ENCODE data around the gene CDCP1.

The CDCP1 gene

GRCh38 chr3:45191424-45191823 lies 45.2 kb upstream of the CDCP1 start:
- Histone ChIP-seq H3K27ac (ENCODE audit: low read depth, low read length, poor library complexity, severe bottlenecking) (no peak overlapping the region), H3K4me3 (ENCODE audit: low read depth, low read length, poor library complexity, severe bottlenecking) (no peak overlapping the region), H3K79me2 (ENCODE audit: insufficient read depth, low read length) (no peaks in the 10 kb centered on the region), H4K20me1 (ENCODE audit: insufficient read depth, low read length) (no peaks in the 10 kb centered on the region), H3K4me2 (ENCODE audit: low read length) (no peak overlapping the region), H3K4me1 (ENCODE audit: insufficient read depth, low read length, severe bottlenecking) (no peaks in the 10 kb centered on the region), H3K36me3 (ENCODE audit: insufficient read depth, low read length) (no peaks in the 10 kb centered on the region), H3K9me3 (ENCODE audit: low read length) (no peaks in the 10 kb centered on the region), H3K9ac (ENCODE audit: low read length) (no peak overlapping the region), H2AFZ (ENCODE audit: low read length) (no peak overlapping the region), H3K9me2 (ENCODE audit: low read depth, low read length) (no peaks in the 10 kb centered on the region), H3K27me3 (ENCODE audit: insufficient read depth, low read length) (no peaks in the 10 kb centered on the region), H3F3A (ENCODE audit: insufficient read depth, low read length) (no peaks in the 10 kb centered on the region)
- TF ChIP-seq EZH2 (IDR thresholded peaks at IDR 0.05; ENCODE audit: borderline replicate concordance, low read length) = no peak
- no peak for TF ChIP-seq CTCF (IDR thresholded peaks at IDR 0.05; ENCODE audit: low read length)

GRCh38 chr3:45188719-45189659 lies 42.8 kb upstream of the CDCP1 start:
- Histone ChIP-seq H3K27me3 (ENCODE audit: insufficient read depth, low read length) (no peaks in the 10 kb centered on the region), H3K79me2 (ENCODE audit: insufficient read depth, low read length) (no peaks in the 10 kb centered on the region), H4K20me1 (ENCODE audit: insufficient read depth, low read length) (no peaks in the 10 kb centered on the region), H3K4me3 (ENCODE audit: low read depth, low read length, poor library complexity, severe bottlenecking) (no peak overlapping the region), H3F3A (ENCODE audit: insufficient read depth, low read length) (no peaks in the 10 kb centered on the region), H3K4me2 (ENCODE audit: low read length) (no peak overlapping the region), H3K27ac (ENCODE audit: low read depth, low read length, poor library complexity, severe bottlenecking) (no peak overlapping the region), H3K4me1 (ENCODE audit: insufficient read depth, low read length, severe bottlenecking) (no peaks in the 10 kb centered on the region), H3K9me3 (ENCODE audit: low read length) (no peaks in the 10 kb centered on the region), H2AFZ (ENCODE audit: low read length) (no peak overlapping the region), H3K36me3 (ENCODE audit: insufficient read depth, low read length) (no peaks in the 10 kb centered on the region), H3K9ac (ENCODE audit: low read length) (no peak overlapping the region), H3K9me2 (ENCODE audit: low read depth, low read length) (no peaks in the 10 kb centered on the region)
- TF ChIP-seq CTCF (IDR thresholded peaks at IDR 0.05; ENCODE audit: low read length) (no peak), EZH2 (IDR thresholded peaks at IDR 0.05; ENCODE audit: borderline replicate concordance, low read length) (no peak)

GRCh38 chr3:45187694-45188141 lies 41.5 kb upstream of the CDCP1 start:
- no peak overlapping the region for H2AFZ ChIP-seq (ENCODE audit: low read length)
- H3K27ac ChIP-seq (ENCODE audit: low read depth, low read length, poor library complexity, severe bottlenecking) = no peak overlapping the region
- H3K9ac ChIP-seq (ENCODE audit: low read length) = no peak overlapping the region
- no peaks in the 10 kb centered on the region for H4K20me1 ChIP-seq (ENCODE audit: insufficient read depth, low read length)
- no peak overlapping the region for H3K4me2 ChIP-seq (ENCODE audit: low read length)
- no peaks in the 10 kb centered on the region for H3K36me3 ChIP-seq (ENCODE audit: insufficient read depth, low read length)
- no peaks in the 10 kb centered on the region for H3K27me3 ChIP-seq (ENCODE audit: insufficient read depth, low read length)
- no peaks in the 10 kb centered on the region for H3K9me2 ChIP-seq (ENCODE audit: low read depth, low read length)
- H3K4me1 ChIP-seq (ENCODE audit: insufficient read depth, low read length, severe bottlenecking) = no peaks in the 10 kb centered on the region
- H3K79me2 ChIP-seq (ENCODE audit: insufficient read depth, low read length) = no peaks in the 10 kb centered on the region
- H3F3A ChIP-seq (ENCODE audit: insufficient read depth, low read length) = no peaks in the 10 kb centered on the region
- TF ChIP-seq EZH2 (IDR thresholded peaks at IDR 0.05; ENCODE audit: borderline replicate concordance, low read length) = no peak
- TF ChIP-seq CTCF (IDR thresholded peaks at IDR 0.05; ENCODE audit: low read length) = no peak
- no peak overlapping the region for H3K4me3 ChIP-seq (ENCODE audit: low read depth, low read length, poor library complexity, severe bottlenecking)
- H3K9me3 ChIP-seq (ENCODE audit: low read length) = no peaks in the 10 kb centered on the region
